Measurements from ENCODE around the gene TMEM38B.

GRCh38 chr9:105694190-105694847 is at the start of gene TMEM38B:
- TF ChIP-seq CTCF (tag by site-specific recombination; IDR thresholded peaks at IDR 0.05) (no peak), ZNF133 (tag by site-specific recombination; IDR thresholded peaks at IDR 0.05) (no peak)
